Measurements from ENCODE around the gene RAB26. TPM values are rescaled to one million over a fixed set of nuclear protein-coding genes. Genes with fewer than 3 reads are reported as not detected.

Gene RAB26
- total RNA-seq, 1 donor from 2014 or later, result 292 TPM

DNA sequence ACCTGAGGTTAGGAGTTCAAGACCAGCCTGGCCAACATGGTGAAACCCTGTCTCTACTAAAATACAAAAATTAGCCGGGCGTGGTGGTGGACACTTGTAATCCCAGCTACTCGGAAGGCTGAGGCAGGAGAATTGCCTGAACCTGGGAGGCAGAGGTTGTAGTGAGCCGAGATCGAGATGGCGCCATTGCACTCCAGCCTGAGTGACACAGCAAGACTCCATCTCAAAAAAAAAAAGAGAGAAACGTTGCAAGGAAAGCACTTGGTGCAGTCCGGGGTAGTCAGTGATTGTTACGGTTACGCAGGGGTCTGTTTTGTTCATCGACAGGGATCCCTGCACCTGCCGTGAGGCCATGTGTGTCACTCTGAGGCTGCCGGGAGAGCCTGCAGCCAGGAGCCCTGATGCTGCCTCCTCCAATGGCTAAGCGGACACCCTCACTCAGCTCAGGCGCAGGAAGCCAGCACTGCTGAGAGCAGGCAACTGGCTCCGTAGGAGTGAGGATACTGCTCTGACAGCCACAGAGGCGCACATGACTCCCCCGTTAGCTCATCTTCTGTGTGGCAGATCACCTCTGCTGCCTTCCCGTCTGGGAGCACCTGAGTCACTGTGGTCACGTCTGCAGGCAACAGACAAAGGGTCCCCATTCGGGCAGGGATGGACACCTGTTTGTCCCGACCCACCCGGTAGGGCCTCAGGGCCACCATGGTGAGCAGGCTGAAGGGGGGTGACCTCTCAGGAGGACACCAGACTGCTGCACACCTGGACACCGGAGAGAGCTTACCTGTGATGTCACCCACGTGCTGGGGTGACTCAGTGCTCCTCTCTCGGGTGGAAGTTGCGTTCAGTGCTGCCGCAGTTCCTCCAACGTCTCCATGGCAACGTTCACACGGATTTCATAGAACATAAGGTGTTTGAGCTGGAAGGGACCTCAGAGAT is 5.2 kb upstream of the RAB26 start:
- DNase-seq, result no peak
- no peak overlapping the region for H3K27ac Mint-ChIP-seq (ENCODE audit: unreplicated experiment)
- peaks cover 4% of the 10 kb centered on the region for H3K27me3 Mint-ChIP-seq (ENCODE audit: unreplicated experiment)
- peaks cover 8% of the 10 kb centered on the region for H3K9me3 Mint-ChIP-seq (ENCODE audit: unreplicated experiment)
- H3K4me1 Mint-ChIP-seq (ENCODE audit: low read depth, unreplicated experiment), result peaks cover 8% of the 10 kb centered on the region
- H3K36me3 Mint-ChIP-seq (ENCODE audit: unreplicated experiment), result no peaks in the 10 kb centered on the region
- TF ChIP-seq CTCF (IDR thresholded peaks at IDR 0.05; ENCODE audit: partially characterized antibody, unreplicated experiment), result no peak
- H3K4me3 Mint-ChIP-seq (ENCODE audit: unreplicated experiment), result no peak overlapping the region

DNA sequence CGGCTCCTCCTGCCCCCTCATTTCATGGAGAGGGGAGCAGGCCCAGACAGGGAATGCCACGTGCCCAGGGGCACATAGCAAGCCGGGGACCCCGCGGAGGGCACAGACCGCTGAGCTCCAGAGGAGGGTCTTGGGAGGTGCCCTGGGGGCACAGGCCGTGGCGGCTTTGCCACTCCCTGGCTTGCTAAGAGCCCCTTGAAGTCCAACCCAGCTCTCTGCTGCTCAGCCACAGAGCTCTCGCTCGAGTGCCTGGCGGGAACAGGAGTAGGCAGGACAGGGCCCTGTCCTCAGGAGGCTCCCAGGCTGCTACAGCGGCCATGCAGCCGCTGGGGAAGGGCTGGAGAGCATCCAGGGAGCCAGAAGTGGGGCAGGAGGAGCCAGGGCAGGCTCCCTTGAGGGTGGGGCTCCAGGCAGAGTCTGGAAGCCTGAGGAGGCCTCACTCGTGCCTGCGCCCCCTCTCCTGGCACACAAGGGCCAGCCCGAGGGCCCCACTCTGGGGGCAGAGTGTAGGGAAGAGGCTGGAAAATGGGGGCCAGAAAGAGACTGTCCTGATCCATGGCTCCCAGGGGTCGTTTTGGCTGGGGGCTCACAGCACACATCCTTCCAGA is 4.4 kb upstream of the RAB26 start:
- peaks cover 4% of the 10 kb centered on the region for H3K27me3 Mint-ChIP-seq (ENCODE audit: unreplicated experiment)
- TF ChIP-seq CTCF (IDR thresholded peaks at IDR 0.05; ENCODE audit: partially characterized antibody, unreplicated experiment), result no peak
- no peak overlapping the region for H3K27ac Mint-ChIP-seq (ENCODE audit: unreplicated experiment)
- H3K4me1 Mint-ChIP-seq (ENCODE audit: low read depth, unreplicated experiment), result peaks cover 8% of the 10 kb centered on the region
- H3K9me3 Mint-ChIP-seq (ENCODE audit: unreplicated experiment), result peaks cover 8% of the 10 kb centered on the region
- H3K36me3 Mint-ChIP-seq (ENCODE audit: unreplicated experiment), result no peaks in the 10 kb centered on the region
- DNase-seq, result no peak
- H3K4me3 Mint-ChIP-seq (ENCODE audit: unreplicated experiment), result no peak overlapping the region

DNA sequence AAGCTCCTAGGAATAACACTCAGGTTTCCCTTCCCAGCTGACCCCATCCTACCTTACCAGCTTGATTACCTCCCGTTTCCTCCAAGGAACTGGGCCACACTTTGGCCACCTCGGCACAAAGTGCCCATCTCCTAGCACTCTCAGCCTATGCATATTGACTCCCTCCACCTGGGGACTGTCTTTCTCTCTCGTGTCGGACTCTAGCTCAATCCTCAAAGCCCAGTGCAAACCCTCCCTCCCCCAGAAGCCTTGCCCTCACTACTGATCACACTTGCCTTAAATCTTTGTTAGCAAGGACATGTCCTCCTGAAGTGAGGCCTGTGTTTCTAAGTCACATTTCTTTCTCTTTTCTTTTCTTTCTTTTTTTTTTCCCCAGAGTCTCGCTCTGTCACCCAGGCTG is 2.6 kb upstream of the RAB26 start:
- Mint-ChIP-seq H3K27me3 (ENCODE audit: unreplicated experiment) (peaks cover 16% of the 10 kb centered on the region), H3K36me3 (ENCODE audit: unreplicated experiment) (no peaks in the 10 kb centered on the region), H3K4me1 (ENCODE audit: low read depth, unreplicated experiment) (peaks cover 8% of the 10 kb centered on the region), H3K9me3 (ENCODE audit: unreplicated experiment) (peaks cover 16% of the 10 kb centered on the region), H3K27ac (ENCODE audit: unreplicated experiment) (peak overlapping the region; percentile 41), H3K4me3 (ENCODE audit: unreplicated experiment) (peak overlapping the region; percentile 48)
- DNase-seq, result no peak
- no peak for TF ChIP-seq CTCF (IDR thresholded peaks at IDR 0.05; ENCODE audit: partially characterized antibody, unreplicated experiment)

DNA sequence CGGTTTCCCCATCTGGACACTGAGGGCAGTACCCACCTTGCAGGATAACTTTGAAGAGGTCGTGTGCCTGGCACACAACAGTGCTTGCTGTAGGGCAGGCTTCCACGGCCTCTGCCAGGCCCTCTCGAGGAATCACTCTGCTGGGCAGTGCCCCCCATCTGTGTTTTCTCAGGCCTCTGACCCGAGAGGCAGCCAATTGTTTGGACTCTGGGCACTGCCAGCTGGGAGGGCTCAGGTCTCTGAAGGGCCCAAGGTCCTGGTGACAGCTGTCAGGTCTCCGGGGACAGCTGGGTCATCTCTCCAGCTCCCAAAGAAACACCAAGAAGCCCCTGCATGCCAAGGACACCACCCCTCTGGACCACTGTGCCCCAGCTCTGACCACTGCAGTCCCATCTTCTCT is 1.0 kb upstream of the RAB26 start:
- Mint-ChIP-seq H3K4me1 (ENCODE audit: low read depth, unreplicated experiment) (peaks cover 19% of the 10 kb centered on the region), H3K4me3 (ENCODE audit: unreplicated experiment) (peak overlapping the region; percentile 57), H3K9me3 (ENCODE audit: unreplicated experiment) (peaks cover 19% of the 10 kb centered on the region), H3K27me3 (ENCODE audit: unreplicated experiment) (peaks cover 22% of the 10 kb centered on the region), H3K36me3 (ENCODE audit: unreplicated experiment) (no peaks in the 10 kb centered on the region), H3K27ac (ENCODE audit: unreplicated experiment) (peak overlapping the region; percentile 73)
- no peak for TF ChIP-seq CTCF (IDR thresholded peaks at IDR 0.05; ENCODE audit: partially characterized antibody, unreplicated experiment)
- DNase-seq, result no peak

Measured in glutamatergic neuron (in vitro differentiated cells).